ENCODE measurements around the gene CIAO2B.

GRCh38 chr16:66914541-66914940, 19.7 kb downstream of the CIAO2B start:
- TF ChIP-seq, protein P1, sequence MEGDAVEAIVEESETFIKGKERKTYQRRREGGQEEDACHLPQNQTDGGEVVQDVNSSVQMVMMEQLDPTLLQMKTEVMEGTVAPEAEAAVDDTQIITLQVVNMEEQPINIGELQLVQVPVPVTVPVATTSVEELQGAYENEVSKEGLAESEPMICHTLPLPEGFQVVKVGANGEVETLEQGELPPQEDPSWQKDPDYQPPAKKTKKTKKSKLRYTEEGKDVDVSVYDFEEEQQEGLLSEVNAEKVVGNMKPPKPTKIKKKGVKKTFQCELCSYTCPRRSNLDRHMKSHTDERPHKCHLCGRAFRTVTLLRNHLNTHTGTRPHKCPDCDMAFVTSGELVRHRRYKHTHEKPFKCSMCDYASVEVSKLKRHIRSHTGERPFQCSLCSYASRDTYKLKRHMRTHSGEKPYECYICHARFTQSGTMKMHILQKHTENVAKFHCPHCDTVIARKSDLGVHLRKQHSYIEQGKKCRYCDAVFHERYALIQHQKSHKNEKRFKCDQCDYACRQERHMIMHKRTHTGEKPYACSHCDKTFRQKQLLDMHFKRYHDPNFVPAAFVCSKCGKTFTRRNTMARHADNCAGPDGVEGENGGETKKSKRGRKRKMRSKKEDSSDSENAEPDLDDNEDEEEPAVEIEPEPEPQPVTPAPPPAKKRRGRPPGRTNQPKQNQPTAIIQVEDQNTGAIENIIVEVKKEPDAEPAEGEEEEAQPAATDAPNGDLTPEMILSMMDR (IDR thresholded peaks at IDR 0.05; ENCODE audit: extremely low read depth in 1 of 2, insufficient read depth in 1 of 2, low read depth in 1 of 2, low read length in 2 of 2): no peak
- TF ChIP-seq POLR2A (IDR thresholded peaks at IDR 0.05; ENCODE audit: low read depth, low read length) (no peak), GATA2 (IDR thresholded peaks at IDR 0.05; ENCODE audit: insufficient read depth, insufficient read length, low read depth, low read length) (no peak), EZH2 (IDR thresholded peaks at IDR 0.05; ENCODE audit: borderline replicate concordance, low read depth, low read length, severe bottlenecking) (no peak), POLR2AphosphoS5 (IDR thresholded peaks at IDR 0.05; ENCODE audit: insufficient read depth, low read depth, low read length) (no peak)
